ENCODE measurements around the gene HINFP.

Gene HINFP

GRCh38 chr11:119108857-119109221, 12.5 kb upstream of the HINFP start:
- ATAC-seq, result no peak
- TF ChIP-seq ZFP30 (CRISPR knock-in tag; IDR thresholded peaks at IDR 0.05) (no peak), ZNF8 (CRISPR knock-in tag; IDR thresholded peaks at IDR 0.05) (no peak), OSR1 (CRISPR knock-in tag; IDR thresholded peaks at IDR 0.05) (no peak), ZC3H10 (CRISPR knock-in tag; IDR thresholded peaks at IDR 0.05) (no peak), ESRRG (CRISPR knock-in tag; IDR thresholded peaks at IDR 0.05) (no peak), CSDC2 (CRISPR knock-in tag; IDR thresholded peaks at IDR 0.05) (no peak), RARB (CRISPR knock-in tag; IDR thresholded peaks at IDR 0.05) (no peak), GLIS3 (CRISPR knock-in tag; IDR thresholded peaks at IDR 0.05) (no peak), ISL1 (CRISPR knock-in tag; IDR thresholded peaks at IDR 0.05) (no peak), TSHZ2 (CRISPR knock-in tag; IDR thresholded peaks at IDR 0.05) (no peak), ARNTL (CRISPR knock-in tag; IDR thresholded peaks at IDR 0.05; ENCODE audit: borderline replicate concordance, low read depth) (no peak), PPARA (CRISPR knock-in tag; IDR thresholded peaks at IDR 0.05; ENCODE audit: borderline replicate concordance) (no peak), BACH2 (CRISPR knock-in tag; IDR thresholded peaks at IDR 0.05; ENCODE audit: borderline replicate concordance) (no peak), ZFP3 (CRISPR knock-in tag; IDR thresholded peaks at IDR 0.05) (no peak), PATZ1 (CRISPR knock-in tag; IDR thresholded peaks at IDR 0.05; ENCODE audit: borderline replicate concordance) (no peak), ZNF565 (CRISPR knock-in tag; conservative IDR thresholded peaks at IDR 0.05; ENCODE audit: low read depth) (no peak)
- TF ChIP-seq, protein P1, sequence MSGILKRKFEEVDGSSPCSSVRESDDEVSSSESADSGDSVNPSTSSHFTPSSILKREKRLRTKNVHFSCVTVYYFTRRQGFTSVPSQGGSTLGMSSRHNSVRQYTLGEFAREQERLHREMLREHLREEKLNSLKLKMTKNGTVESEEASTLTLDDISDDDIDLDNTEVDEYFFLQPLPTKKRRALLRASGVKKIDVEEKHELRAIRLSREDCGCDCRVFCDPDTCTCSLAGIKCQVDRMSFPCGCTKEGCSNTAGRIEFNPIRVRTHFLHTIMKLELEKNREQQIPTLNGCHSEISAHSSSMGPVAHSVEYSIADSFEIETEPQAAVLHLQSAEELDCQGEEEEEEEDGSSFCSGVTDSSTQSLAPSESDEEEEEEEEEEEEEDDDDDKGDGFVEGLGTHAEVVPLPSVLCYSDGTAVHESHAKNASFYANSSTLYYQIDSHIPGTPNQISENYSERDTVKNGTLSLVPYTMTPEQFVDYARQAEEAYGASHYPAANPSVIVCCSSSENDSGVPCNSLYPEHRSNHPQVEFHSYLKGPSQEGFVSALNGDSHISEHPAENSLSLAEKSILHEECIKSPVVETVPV (CRISPR knock-in tag; IDR thresholded peaks at IDR 0.05), result no peak
- TF ChIP-seq, protein P2, sequence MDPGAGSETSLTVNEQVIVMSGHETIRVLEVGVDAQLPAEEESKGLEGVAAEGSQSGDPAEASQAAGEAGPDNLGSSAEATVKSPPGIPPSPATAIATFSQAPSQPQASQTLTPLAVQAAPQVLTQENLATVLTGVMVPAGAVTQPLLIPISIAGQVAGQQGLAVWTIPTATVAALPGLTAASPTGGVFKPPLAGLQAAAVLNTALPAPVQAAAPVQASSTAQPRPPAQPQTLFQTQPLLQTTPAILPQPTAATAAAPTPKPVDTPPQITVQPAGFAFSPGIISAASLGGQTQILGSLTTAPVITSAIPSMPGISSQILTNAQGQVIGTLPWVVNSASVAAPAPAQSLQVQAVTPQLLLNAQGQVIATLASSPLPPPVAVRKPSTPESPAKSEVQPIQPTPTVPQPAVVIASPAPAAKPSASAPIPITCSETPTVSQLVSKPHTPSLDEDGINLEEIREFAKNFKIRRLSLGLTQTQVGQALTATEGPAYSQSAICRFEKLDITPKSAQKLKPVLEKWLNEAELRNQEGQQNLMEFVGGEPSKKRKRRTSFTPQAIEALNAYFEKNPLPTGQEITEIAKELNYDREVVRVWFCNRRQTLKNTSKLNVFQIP (CRISPR knock-in tag; IDR thresholded peaks at IDR 0.05; ENCODE audit: borderline replicate concordance, low read depth), result no peak
- TF ChIP-seq, protein P3, sequence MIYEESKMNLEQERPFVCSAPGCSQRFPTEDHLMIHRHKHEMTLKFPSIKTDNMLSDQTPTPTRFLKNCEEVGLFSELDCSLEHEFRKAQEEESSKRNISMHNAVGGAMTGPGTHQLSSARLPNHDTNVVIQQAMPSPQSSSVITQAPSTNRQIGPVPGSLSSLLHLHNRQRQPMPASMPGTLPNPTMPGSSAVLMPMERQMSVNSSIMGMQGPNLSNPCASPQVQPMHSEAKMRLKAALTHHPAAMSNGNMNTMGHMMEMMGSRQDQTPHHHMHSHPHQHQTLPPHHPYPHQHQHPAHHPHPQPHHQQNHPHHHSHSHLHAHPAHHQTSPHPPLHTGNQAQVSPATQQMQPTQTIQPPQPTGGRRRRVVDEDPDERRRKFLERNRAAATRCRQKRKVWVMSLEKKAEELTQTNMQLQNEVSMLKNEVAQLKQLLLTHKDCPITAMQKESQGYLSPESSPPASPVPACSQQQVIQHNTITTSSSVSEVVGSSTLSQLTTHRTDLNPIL (CRISPR knock-in tag; IDR thresholded peaks at IDR 0.05; ENCODE audit: low read depth), result no peak

DNA sequence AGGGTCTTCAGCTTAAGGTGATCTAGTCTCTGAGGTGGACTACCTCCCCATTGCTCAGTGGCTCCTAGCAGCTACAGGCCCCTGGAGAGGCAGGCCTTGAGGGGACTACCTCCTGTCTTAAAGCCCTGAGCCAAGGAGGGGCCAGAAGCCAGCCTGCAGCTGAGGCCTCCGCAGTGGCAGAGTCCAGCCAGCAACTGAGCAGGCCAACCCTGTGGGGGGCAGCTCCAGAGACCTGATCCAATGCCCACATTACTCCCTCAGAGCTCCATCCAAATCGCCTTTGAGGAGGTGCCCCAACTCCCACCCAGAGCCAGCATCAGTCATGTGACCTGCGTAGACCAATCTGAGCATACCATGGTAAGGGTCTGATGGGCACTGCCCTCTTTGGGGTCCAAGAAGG, 11.5 kb upstream of the HINFP start:
- ATAC-seq, result no peak
- TF ChIP-seq TSHZ2 (CRISPR knock-in tag; IDR thresholded peaks at IDR 0.05) (no peak), RARB (CRISPR knock-in tag; IDR thresholded peaks at IDR 0.05) (no peak), SNAI2 (CRISPR knock-in tag; IDR thresholded peaks at IDR 0.05) (no peak), OSR1 (CRISPR knock-in tag; IDR thresholded peaks at IDR 0.05) (no peak), TCF4 (CRISPR knock-in tag; IDR thresholded peaks at IDR 0.05; ENCODE audit: borderline replicate concordance) (no peak)
